HepG2 (cell line): ENCODE data around the gene WDR81. TPM values are rescaled to one million over a fixed set of nuclear protein-coding genes. Genes with fewer than 3 reads are reported as not detected.

Source experiments
- ATF7-NPFF ChIP-seq: sonication (generic); formaldehyde crosslinking; IDR thresholded peaks from 2 replicates; pipeline ENCODE4 v1.8.1; 2023; ENCODE audit warnings: mild to moderate bottlenecking, low read depth, missing genetic modification reagents, moderate library complexity
- KMT2B ChIP-seq: IDR thresholded peaks from 2 replicates; pipeline ENCODE4 v1.6.1; 2016; ENCODE audit warnings: missing genetic modification reagents, missing compliant biosample characterization
- MYNN ChIP-seq: sonication (generic); formaldehyde crosslinking; IDR thresholded peaks from 2 replicates; pipeline ENCODE4 v1.4.0; 2020; ENCODE audit warnings: mild to moderate bottlenecking, low read depth, missing genetic modification reagents
- NPAS2 ChIP-seq: sonication (generic); formaldehyde crosslinking; IDR thresholded peaks from 2 replicates; pipeline ENCODE4 v1.8.0; 2022; ENCODE audit warnings: mild to moderate bottlenecking, missing genetic modification reagents, borderline replicate concordance
- PHF20 ChIP-seq: sonication (generic); formaldehyde crosslinking; IDR thresholded peaks from 2 replicates; pipeline ENCODE4 v1.5.0; 2020; ENCODE audit warnings: mild to moderate bottlenecking, missing genetic modification reagents
- ZNF17 ChIP-seq: sonication (generic); formaldehyde crosslinking; IDR thresholded peaks from 2 replicates; pipeline ENCODE4 v1.5.0; 2020; ENCODE audit warnings: mild to moderate bottlenecking, missing genetic modification reagents
- ZNF496 ChIP-seq: sonication (generic); formaldehyde crosslinking; IDR thresholded peaks from 2 replicates; pipeline ENCODE4 v1.8.1; 2023; ENCODE audit warnings: mild to moderate bottlenecking, moderate library complexity, missing genetic modification reagents; ENCODE audit not compliant: insufficient replicate concordance
- ZNF557 ChIP-seq: sonication (generic); formaldehyde crosslinking; IDR thresholded peaks from 2 replicates; pipeline ENCODE4 v1.4.0; 2020; ENCODE audit warnings: missing genetic modification reagents
- ZNF607 ChIP-seq: sonication (generic); formaldehyde crosslinking; IDR thresholded peaks from 2 replicates; pipeline ENCODE4 v1.5.1; 2020; ENCODE audit warnings: missing genetic modification reagents, mild to moderate bottlenecking, borderline replicate concordance
- ZNF775 ChIP-seq: sonication (generic); formaldehyde crosslinking; IDR thresholded peaks from 2 replicates; pipeline ENCODE4 v1.4.0; 2020; ENCODE audit warnings: missing genetic modification reagents, mild to moderate bottlenecking, moderate library complexity, borderline replicate concordance
- polyA plus RNA-seq, 8 experiments: library from polyadenylated mRNA; depleted of rRNA in 3 of 8; stranded (reverse) in 7 of 8; unstranded in 1 of 8; fragments of >200 nt; fragmentation: Illumina TruSeq in 4 of 8; extraction: Trizol in 4 of 8; gene quantifications; 2 replicates each; pipeline versions ENCODE4 v1.2.1 to v1.2.3, GENCODE V29; 2011 to 2016; ENCODE audit warnings: low read depth in 4 of 8, missing spikeins in 1 of 8, mixed read lengths in 1 of 8; ENCODE audit not compliant: insufficient read depth in 1 of 8
- total RNA-seq, 5 experiments: library from RNA; depleted of rRNA; stranded (reverse); fragments of >200 nt; fragmentation: Illumina TruSeq; extraction: Trizol; gene quantifications; 2 replicates each; pipeline ENCODE4 v1.2.3, GENCODE V29; 2016; ENCODE audit warnings: low read depth in 1 of 5
- TF ChIP-seq, protein P1 (sequence below): sonication (generic); formaldehyde crosslinking; IDR thresholded peaks from 2 replicates; pipeline ENCODE4 v1.8.0; 2022; ENCODE audit warnings: mild to moderate bottlenecking, missing genetic modification reagents, moderate library complexity
- TF ChIP-seq, protein P2 (sequence below): sonication (generic); formaldehyde crosslinking; IDR thresholded peaks from 2 replicates; pipeline ENCODE4 v1.4.0; 2020; ENCODE audit warnings: low read depth, missing genetic modification reagents
- TF ChIP-seq, protein P3 (sequence below): sonication (generic); formaldehyde crosslinking; IDR thresholded peaks from 2 replicates; pipeline ENCODE4 v1.5.0; 2020; ENCODE audit warnings: missing genetic modification reagents
- TF ChIP-seq, protein P4 (sequence below): IDR thresholded peaks from 2 replicates; pipeline ENCODE4 v1.6.1; 2016; ENCODE audit warnings: low read depth
- TF ChIP-seq, protein P5 (sequence below): sonication (generic); formaldehyde crosslinking; IDR thresholded peaks from 2 replicates; pipeline ENCODE4 v1.4.0; 2020; ENCODE audit warnings: mild to moderate bottlenecking, missing genetic modification reagents
- TF ChIP-seq, protein P6 (sequence below): sonication (generic); formaldehyde crosslinking; IDR thresholded peaks from 2 replicates; pipeline ENCODE4 v1.4.0; 2020; ENCODE audit warnings: mild to moderate bottlenecking, missing genetic modification reagents
- TF ChIP-seq, protein P7 (sequence below): sonication (generic); formaldehyde crosslinking; IDR thresholded peaks from 2 replicates; pipeline ENCODE4 v1.4.0; 2020; ENCODE audit warnings: missing genetic modification reagents

WDR81 gene
- total and polyA plus RNA-seq, 2 of the 13 experiments (the other 11 are each of a cell fraction or from before 2014, with no cell fraction given), result 9.1 to 16.7 TPM

DNA sequence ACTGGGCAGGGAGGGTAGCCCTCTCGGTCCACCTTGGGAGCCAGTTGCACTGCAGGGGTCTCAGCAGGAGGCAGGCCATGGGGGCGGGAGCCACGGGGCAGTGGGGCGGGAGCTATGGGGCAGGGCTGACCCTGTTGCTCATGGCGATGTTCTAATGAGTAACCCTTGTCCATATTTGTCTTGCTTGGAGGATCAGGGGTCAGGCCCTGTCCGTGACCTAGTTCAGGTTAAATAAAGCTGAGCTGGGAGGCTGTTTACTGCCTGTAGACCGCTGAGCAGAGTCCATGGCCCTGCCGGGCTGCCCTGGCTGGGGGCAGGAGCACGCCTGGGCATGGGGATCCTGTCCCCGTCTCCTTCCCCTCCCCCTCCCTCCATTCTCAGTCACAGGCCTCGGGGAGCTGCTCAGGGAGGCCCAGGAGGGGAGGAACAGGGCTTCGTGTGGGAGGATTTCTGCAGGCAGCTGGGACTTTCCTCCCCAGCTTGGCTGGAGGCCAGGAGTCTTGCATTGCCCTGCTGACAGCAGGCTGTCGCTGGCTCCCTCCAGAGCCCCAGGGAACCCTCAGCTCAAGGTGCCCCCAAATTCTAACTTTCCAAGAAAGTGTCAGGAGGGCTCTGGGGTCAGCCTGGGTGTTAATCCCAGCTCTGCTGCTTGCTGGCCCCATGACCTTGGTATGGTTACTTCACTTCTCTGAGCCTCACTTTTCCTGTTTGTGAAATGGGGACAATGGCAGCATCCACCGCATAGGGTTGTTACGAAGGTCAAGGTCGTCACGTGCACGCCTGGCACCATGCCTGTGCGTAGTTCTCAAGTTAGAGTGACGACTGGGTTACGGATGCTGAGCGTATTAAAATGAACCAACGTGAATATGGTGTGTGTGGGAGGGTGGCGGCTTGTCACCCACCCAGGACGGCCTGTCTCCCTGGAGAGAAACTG is 12.1 kb downstream of the WDR81 start (continued):
- no peak for TF ChIP-seq NPAS2
- TF ChIP-seq MYNN (CRISPR knock-in tag), result 0 out of 2 replicates have a peak, but pooled peaks have one; percentile 3
- TF ChIP-seq, protein P1, sequence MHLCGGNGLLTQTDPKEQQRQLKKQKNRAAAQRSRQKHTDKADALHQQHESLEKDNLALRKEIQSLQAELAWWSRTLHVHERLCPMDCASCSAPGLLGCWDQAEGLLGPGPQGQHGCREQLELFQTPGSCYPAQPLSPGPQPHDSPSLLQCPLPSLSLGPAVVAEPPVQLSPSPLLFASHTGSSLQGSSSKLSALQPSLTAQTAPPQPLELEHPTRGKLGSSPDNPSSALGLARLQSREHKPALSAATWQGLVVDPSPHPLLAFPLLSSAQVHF (CRISPR knock-in tag), result no peak
- TF ChIP-seq ZNF557 (CRISPR knock-in tag), result no peak; the same call in 1 of the 2 replicates
- peak; percentile 72 for TF ChIP-seq ZNF607
- no peak; the same call in 1 of the 2 replicates for TF ChIP-seq KMT2B (CRISPR knock-in tag)
- TF ChIP-seq, protein P2, sequence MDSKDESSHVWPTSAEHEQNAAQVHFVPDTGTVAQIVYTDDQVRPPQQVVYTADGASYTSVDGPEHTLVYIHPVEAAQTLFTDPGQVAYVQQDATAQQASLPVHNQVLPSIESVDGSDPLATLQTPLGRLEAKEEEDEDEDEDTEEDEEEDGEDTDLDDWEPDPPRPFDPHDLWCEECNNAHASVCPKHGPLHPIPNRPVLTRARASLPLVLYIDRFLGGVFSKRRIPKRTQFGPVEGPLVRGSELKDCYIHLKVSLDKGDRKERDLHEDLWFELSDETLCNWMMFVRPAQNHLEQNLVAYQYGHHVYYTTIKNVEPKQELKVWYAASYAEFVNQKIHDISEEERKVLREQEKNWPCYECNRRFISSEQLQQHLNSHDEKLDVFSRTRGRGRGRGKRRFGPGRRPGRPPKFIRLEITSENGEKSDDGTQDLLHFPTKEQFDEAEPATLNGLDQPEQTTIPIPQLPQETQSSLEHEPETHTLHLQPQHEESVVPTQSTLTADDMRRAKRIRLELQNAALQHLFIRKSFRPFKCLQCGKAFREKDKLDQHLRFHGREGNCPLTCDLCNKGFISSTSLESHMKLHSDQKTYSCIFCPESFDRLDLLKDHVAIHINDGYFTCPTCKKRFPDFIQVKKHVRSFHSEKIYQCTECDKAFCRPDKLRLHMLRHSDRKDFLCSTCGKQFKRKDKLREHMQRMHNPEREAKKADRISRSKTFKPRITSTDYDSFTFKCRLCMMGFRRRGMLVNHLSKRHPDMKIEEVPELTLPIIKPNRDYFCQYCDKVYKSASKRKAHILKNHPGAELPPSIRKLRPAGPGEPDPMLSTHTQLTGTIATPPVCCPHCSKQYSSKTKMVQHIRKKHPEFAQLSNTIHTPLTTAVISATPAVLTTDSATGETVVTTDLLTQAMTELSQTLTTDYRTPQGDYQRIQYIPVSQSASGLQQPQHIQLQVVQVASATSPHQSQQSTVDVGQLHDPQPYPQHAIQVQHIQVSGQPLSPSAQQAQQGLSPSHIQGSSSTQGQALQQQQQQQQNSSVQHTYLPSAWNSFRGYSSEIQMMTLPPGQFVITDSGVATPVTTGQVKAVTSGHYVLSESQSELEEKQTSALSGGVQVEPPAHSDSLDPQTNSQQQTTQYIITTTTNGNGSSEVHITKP (CRISPR knock-in tag), result 0 out of 2 replicates have a peak, but pooled peaks have one; percentile 40
- no peak for TF ChIP-seq ZNF496 (CRISPR knock-in tag)
- TF ChIP-seq, protein P3, sequence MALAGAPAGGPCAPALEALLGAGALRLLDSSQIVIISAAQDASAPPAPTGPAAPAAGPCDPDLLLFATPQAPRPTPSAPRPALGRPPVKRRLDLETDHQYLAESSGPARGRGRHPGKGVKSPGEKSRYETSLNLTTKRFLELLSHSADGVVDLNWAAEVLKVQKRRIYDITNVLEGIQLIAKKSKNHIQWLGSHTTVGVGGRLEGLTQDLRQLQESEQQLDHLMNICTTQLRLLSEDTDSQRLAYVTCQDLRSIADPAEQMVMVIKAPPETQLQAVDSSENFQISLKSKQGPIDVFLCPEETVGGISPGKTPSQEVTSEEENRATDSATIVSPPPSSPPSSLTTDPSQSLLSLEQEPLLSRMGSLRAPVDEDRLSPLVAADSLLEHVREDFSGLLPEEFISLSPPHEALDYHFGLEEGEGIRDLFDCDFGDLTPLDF (CRISPR knock-in tag), result no peak
- TF ChIP-seq, protein P4, sequence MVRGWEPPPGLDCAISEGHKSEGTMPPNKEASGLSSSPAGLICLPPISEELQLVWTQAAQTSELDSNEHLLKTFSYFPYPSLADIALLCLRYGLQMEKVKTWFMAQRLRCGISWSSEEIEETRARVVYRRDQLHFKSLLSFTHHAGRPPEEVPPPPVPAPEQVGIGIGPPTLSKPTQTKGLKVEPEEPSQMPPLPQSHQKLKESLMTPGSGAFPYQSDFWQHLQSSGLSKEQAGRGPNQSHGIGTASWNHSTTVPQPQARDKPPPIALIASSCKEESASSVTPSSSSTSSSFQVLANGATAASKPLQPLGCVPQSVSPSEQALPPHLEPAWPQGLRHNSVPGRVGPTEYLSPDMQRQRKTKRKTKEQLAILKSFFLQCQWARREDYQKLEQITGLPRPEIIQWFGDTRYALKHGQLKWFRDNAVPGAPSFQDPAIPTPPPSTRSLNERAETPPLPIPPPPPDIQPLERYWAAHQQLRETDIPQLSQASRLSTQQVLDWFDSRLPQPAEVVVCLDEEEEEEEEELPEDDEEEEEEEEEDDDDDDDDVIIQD (CRISPR knock-in tag), result peak; percentile 70; the same call in 1 of the 2 replicates
- no peak for TF ChIP-seq PHF20 (CRISPR knock-in tag)
- TF ChIP-seq ZNF17, result no peak
- TF ChIP-seq, protein P5, sequence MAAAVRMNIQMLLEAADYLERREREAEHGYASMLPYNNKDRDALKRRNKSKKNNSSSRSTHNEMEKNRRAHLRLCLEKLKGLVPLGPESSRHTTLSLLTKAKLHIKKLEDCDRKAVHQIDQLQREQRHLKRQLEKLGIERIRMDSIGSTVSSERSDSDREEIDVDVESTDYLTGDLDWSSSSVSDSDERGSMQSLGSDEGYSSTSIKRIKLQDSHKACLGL, result no peak
- TF ChIP-seq, protein P6, sequence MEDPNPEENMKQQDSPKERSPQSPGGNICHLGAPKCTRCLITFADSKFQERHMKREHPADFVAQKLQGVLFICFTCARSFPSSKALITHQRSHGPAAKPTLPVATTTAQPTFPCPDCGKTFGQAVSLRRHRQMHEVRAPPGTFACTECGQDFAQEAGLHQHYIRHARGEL (CRISPR knock-in tag), result no peak; the same call in 1 of the 2 replicates
- TF ChIP-seq ATF7-NPFF, result peak; percentile 39; the same call in 1 of the 2 replicates
- TF ChIP-seq ZNF775 (CRISPR knock-in tag), result no peak; the same call in 1 of the 2 replicates
- TF ChIP-seq, protein P7, sequence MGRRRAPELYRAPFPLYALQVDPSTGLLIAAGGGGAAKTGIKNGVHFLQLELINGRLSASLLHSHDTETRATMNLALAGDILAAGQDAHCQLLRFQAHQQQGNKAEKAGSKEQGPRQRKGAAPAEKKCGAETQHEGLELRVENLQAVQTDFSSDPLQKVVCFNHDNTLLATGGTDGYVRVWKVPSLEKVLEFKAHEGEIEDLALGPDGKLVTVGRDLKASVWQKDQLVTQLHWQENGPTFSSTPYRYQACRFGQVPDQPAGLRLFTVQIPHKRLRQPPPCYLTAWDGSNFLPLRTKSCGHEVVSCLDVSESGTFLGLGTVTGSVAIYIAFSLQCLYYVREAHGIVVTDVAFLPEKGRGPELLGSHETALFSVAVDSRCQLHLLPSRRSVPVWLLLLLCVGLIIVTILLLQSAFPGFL (CRISPR knock-in tag), result no peak
